Islet precursor cell (in vitro differentiated cells): ENCODE measurements around the gene VPS41.

Experiments
- DNase-seq: peaks from one replicate; pipeline ENCODE4 v3.0.0-alpha.2; 2018

The VPS41 gene

DNA sequence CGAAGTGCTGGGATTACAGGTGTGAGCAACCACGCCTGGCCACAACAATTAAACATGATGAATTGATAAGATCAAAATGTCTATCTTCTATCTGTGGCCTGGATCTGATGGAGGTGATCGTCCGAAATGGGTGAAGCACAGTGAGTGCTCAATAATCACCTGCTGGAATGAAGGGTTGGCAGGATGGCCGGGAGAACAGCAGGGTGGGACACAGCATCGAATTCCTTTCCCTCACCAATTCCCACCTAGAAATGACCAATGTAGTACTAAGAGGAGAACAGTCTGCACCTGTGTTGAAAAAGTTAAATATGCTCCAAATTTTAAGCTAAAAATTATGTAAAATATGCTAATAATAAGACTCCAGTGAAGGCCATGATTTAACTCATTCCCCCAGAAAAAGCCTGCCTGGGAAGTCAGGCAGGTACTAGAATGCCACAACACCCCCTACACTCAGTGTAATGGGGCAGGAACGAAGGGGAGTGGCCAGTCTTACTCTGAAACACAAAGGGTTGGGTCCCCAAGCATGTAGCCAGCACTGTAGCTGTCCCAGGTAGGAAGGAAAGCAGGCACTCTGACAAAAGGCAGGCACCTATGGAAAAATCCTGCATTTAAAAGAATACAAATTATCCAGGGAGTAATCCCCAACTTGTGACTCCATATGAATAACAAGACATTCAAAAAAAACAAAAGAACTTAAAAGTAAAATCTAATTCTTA is 110.3 kb downstream of the VPS41 start:
- peak; percentile 72 for DNase-seq

GRCh38 chr7:38796626-38797501 is 112.1 kb downstream of the VPS41 start:
- no peak for DNase-seq

GRCh38 chr7:38795593-38795992 is 113.4 kb downstream of the VPS41 start:
- DNase-seq, result no peak

DNA sequence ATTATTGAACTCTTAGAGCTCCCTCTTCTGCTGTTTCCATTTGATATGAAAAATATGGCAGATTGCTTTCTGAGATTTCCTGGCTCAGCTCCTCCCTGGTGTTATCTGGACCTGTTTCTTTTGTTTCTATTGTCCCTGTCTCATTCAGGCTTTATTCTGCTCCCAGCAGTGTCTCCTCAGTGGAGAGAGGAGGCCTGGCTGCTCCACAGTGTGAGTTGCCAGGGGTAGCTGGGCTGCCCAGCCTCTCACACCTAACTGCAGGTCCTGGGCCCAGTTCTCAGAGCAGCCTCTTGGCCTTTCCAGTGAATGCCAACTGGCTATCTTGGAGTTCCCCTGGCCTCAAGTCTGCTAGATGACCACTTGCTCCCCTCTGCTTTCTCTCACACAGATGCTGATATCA is 127.0 kb downstream of the VPS41 start:
- DNase-seq, result no peak

- no peak for DNase-seq
Measured at GRCh38 chr7:38777609-38778008, 131.4 kb downstream of the VPS41 start.

GRCh38 chr7:38775506-38776175 is 133.3 kb downstream of the VPS41 start:
- peak; percentile 40 for DNase-seq

DNA sequence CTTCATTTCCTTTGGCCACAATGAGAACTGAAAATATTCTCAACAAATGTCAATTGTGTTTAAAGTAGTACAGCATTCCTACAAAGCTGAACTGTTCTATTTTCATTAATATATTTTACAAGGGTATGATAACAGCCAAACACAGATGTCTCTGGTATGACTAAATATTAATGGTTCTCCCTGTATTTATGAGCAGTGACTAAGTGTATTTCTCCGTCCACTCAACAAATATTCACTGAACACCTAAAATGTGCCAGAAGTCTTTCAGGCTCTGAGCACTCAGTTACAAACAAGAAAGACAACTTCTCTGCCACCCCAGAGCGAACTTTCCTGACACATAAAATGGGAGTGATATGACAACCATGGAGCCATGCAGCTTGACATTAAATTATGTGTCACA is 135.6 kb downstream of the VPS41 start:
- DNase-seq, result no peak

- DNase-seq, result no peak
Measured at GRCh38 chr7:38760226-38760625, 148.8 kb downstream of the VPS41 start.

DNA sequence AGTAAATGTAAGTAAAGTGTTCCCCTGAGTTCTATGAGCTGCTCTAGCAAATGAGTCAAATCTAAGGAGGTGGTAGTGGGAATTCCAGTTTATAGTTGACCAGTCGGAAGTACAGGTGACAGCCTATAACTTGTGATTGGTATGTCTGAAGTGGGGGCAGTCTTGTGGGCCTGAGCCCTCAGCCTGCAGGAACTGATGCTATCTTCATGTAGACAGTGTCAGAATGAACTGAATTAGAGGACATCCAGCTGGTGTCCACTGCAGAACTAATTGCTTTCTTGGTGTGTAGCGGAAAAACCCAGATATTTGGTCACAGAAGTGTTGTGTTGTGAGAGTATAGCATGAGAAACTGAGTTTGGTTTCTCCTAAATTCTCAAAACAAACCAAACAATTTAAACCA is 150.0 kb downstream of the VPS41 start:
- no peak for DNase-seq

- no peak for DNase-seq
Measured at GRCh38 chr7:38757931-38758330, 151.1 kb downstream of the VPS41 start.

GRCh38 chr7:38756521-38756920 is 152.5 kb downstream of the VPS41 start:
- DNase-seq, result no peak

DNA sequence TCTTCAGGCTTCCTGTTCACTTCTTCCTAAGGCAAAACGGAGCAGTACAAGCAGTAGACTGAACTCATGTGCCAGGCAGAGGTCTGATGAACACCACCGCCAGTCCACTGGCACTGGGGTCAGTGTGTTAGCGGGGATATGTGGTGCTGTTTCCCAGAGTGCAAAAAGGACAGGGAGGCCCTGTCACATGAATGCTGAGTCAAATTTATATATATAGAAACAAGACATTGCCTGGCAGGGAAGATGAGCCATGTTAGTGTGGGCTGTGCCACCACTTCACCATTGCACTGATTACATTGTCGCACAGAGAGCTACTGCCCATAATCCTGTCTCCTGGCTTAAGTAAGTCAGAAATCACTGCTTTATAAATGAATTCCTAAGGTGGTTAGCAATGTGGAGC is 155.6 kb downstream of the VPS41 start:
- DNase-seq, result no peak

GRCh38 chr7:38751416-38751815 is 157.6 kb downstream of the VPS41 start:
- no peak for DNase-seq

- DNase-seq, result no peak
Measured at GRCh38 chr7:38748056-38748610, 160.9 kb downstream of the VPS41 start.

DNA sequence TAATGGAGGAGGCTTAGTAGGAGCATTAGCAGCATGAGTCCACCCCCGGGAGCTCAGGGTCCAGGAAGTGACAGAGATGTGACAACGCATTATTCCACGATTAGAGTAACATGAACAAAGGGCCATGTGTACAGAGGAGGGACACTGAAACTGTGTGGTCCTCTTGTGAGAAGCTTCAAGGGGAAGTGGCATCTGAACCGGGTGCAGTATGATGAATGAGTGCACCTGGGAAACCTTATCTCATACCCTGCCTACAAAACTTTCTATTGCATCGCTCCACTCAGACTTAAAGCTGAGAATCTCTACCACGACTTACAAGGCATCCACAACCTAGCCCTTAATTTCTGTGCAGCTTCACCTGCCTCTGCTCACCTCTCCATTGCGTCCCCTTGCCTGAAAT is 162.6 kb downstream of the VPS41 start:
- no peak for DNase-seq

DNA sequence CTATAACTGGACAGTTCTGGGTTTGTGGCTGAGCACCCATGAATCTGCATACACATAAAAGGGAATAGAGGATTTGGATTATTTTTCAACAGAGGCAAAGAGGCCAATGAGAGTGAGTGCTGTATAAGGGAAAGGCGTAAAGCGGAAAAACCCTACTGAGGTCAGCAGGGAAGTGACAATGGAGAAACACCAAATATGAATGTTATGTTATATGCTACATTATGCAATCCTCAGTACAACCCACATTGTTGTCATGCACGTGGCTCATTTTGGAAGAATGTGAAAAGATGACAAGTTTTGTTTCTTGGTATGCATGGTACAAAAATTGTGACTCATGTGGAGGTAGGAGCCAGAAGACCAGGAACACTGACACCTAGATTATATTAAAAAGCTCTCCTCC is 164.2 kb downstream of the VPS41 start:
- DNase-seq, result no peak

DNA sequence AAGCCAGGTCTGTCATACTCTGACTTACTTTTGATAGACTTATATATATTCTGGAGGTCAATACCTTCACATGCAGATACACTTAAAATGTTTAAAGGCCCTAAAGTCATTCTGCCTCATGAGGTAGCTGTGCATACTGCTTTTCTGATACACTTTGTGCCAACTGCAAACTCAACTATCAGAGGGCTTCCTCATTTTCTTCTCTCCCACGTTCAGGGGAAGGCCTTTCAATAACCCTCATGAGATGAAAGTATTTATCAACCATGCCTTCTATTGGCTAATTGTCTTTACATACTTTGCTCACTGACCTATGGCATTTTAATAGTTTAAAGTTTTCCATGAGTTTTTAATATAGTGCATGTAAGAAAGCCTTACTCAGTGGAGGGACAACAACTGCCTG is 165.1 kb downstream of the VPS41 start:
- DNase-seq, result no peak

DNA sequence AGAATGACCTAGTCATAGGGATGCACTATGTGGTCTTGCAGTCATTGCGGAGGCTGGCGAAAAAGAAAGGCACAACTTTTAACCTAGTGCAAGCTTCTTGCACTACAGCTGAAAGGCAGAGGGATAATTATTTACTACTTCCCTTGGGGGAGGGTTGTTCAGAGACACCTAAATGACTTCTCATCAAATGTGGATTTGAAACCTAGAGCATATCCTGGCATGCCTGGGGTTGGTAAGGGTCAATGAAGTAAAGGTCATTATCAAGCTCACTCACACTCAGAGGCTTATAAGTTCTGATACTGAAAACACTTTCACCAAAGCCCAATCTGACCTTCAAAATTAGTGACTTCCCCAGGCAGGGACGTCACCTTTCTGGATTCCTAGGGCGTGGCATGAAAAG is 168.9 kb downstream of the VPS41 start:
- DNase-seq, result no peak

GRCh38 chr7:38736138-38736537 is 172.9 kb downstream of the VPS41 start:
- no peak for DNase-seq

DNA sequence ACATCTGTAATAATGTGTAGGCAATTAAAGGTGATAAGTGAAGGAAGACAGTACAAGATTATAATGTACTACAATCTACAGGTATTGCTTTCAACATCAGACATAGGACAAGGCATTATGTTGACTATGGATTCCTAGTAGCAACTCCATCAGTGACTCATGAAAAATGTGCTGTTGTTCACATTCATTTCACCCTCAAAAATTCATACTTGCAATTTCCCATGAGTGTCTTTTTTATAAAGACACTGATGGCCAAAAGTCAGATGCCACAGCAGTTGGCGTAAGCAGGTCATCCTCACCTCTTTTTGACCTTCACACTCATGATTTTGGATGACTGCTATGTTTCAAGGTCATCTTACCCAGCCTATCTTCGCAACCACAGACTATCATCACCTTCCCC is 177.8 kb downstream of the VPS41 start:
- DNase-seq, result no peak

- DNase-seq, result peak; percentile 64
Measured at GRCh38 chr7:38728145-38728544, 180.8 kb downstream of the VPS41 start.

- no peak for DNase-seq
Measured at GRCh38 chr7:38727184-38727940, 181.6 kb downstream of the VPS41 start.

GRCh38 chr7:38723327-38723726 is 185.7 kb downstream of the VPS41 start:
- DNase-seq, result no peak
